Occipital lobe (tissue), 2 donors: Measurements from ENCODE around the gene ARRB2. TPM values are rescaled to one million over a fixed set of nuclear protein-coding genes. Genes with fewer than 3 reads are reported as not detected.
"Not testable (repeated sequence)": the region's sequence is repeated elsewhere in the genome, so short reads cannot be mapped to it uniquely, and the experiment has no call there.

ENCODE experiments used
- DNase-seq: peaks from one replicate; lab custom pipeline; 2025; lab: John Stamatoyannopoulos, UW
- total RNA-seq: library from RNA; depleted of rRNA; stranded (reverse); fragments of >200 nt; gene quantifications from one replicate; pipeline ENCODE4 v1.2.3, GENCODE V29; 2014

The ARRB2 gene
- 10.5 TPM for total RNA-seq

DNA sequence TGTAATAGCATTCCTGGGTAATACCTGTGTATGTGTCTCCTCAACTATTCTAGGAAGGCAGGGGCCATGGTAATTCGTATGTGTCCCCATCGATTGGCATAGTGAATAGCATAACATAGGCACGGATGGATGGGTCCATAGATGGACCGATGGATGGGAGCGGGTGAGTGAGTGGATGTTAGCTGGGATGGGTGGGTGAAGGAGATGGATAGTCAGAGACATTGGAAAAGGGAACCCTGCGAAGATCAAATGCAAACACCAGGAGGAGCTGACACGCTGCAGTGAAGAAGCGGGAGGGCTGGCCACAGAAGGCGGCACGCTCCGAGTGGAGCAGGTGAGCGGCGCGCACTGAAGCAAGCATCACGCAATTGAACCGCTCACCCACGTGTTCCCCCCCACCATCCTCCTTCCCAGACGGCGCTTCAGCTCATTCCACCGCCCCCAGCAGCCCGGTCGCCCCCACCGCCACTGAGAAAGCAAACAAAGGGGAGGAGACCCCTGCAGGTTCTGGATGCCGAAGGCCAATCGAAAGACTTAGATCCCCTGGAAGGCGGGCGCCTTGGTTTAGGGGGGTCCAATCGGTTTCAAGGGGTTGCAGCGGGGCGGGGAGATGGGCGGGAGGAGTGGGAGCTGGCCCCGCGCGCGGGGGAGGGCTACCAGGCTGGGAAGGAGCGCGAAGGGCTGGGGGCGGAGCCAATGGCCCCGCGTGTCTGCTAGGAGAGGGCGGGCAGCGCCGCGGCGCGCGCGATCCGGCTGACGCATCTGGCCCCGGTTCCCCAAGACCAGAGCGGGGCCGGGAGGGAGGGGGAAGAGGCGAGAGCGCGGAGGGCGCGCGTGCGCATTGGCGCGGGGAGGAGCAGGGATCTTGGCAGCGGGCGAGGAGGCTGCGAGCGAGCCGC, at the start of gene ARRB2:
TSS of gene ARRB2 (plus strand) at position 839 of the 899 bp plus-strand sequence. CDS start 90 bp downstream, outside the sequence.
- DNase-seq = peak; percentile 99

DNA sequence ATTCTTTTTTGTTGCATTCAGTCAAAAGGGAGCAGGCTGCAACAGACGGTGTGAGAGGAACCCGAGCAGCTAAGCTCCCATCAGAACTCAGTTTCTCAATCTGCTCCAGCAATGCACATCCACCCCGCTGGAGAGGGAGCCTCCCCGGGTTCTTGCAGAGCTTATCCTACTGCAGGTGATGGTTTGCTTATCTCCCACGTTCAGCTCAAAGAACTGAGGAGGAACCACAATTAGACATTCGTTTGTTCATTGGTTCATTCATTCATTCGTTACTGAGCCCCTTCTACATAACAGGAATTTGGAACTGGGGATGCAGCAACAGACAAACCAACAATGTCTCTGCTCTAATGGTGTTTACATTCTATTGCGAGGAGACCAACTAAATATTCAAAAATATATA, 46.7 kb upstream of the ARRB2 start:
- no peak for DNase-seq

DNA sequence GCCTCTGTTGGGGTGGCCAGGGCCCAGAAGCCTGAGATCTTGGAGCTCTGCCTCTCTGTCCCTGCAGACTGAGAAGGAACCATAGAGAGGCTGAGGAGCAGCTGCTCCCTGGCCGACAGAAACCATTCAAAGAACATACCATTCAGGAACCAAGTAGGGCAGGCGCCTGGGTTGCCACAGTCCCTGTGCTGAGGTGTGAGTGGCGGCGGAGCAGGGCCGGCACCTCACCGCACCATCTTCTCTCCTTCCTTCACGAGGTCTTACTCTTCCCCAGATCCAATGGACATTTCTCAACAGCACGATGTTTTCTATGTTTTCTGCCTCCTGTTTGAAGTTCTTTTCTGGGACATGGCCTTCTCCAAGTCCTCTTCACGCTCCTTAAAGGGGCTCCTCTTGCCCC, 46.2 kb upstream of the ARRB2 start:
- no peak for DNase-seq

DNA sequence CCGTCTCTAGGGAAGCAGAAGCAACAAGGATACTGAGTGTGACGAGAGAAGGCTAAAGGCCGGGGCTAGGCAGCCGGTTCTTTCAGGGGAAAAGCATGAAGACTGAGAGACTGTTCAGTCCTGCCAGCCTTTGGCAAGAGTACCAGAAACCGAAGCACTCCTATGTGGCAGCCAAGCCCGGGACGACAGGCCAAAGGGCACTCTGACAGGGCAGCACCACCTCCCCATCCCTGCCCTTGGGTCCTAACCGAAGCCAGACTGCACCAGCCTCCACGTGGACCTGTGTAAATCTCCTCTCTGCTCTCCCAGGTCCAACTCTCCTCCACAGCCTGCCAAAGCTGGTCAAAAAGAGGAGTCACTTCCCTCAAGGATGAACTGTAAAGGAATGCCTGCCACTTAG, 45.4 kb upstream of the ARRB2 start:
- DNase-seq = no peak

DNA sequence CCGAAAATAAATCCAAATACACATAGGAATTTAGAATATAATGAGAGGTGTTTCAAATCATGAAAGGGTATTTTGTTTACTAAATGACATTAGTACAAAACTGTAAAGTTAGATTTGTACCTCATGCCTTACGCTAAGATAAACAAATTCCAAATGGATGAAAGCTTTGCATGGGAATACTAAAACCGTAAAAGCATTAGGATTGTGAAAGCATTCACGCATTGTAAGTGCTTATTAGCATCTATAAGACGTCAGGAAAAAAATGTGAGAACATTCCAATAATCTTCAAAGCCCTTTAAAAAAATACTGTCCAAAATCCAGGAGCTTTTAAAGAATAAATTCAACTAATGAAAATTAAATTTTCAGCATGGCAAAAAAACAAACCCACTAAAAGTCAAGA, 44.1 kb upstream of the ARRB2 start:
- no peak for DNase-seq

DNA sequence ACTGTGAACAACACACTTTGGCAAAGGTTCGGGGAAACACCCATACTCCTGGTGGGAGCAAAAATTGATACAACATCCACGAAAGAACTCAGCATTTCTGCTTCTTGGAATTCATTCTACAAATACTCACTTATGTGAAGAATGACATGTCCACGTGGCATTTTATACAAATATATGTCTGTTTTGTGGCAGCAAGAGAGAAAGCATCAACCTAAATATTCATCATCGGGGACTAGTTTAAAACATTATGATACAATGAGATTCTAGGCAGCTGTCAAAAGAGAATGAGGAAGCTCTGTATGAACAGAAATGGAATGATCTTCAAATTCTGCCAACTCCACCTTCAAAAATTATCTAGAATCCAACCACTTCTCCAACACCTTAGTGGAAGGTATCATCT, 43.3 kb upstream of the ARRB2 start:
- DNase-seq = no peak

DNA sequence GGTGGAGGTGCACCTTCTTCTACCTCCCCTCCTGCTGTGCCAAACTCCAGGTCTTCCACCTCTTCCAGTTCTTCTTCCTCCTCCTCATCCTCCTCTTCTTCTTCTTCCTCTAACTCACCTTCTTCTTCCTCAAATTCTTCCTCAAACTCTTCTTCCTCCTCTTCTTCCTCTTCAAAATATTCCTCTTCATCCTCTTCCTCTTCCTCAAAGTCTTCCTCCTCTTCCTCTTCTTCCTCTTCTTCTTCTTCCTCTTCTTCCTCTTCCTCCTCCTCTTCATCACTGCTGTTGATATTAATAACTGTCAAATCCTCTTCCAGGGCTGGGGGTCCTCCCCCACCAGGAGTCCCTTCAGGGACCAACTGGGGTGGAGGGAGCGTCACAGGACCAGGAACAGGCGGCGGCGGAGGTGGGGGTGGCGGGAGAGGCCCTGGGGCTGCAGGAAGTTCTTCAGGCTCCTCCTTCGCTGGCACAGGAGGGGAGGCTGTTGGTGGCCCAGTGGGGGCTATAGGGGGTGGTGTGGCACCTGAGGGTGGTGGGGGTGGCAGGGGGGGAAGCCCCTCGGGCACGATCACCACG, 38.3 kb upstream of the ARRB2 start:
- DNase-seq = no peak

DNA sequence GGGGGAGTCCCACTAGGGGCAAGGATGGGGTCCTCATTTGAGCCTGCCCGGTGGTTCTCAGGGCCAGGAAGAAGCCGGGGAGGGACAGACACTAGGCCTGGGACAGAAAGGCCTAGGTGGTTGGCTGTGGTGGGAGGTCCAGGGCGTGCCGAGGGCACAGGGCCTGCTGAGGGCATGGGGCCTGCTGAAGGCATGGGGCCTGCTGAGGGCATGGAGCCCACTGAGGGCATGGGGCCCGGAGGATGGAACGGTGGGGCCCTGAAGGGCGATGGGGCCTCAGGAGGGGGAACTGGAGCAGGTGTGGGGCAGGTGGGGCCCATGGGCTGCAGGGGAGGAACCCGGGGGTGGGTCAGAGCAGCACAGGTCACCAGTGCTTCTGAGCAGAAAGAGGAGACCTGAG, 37.7 kb upstream of the ARRB2 start:
- no peak for DNase-seq

DNA sequence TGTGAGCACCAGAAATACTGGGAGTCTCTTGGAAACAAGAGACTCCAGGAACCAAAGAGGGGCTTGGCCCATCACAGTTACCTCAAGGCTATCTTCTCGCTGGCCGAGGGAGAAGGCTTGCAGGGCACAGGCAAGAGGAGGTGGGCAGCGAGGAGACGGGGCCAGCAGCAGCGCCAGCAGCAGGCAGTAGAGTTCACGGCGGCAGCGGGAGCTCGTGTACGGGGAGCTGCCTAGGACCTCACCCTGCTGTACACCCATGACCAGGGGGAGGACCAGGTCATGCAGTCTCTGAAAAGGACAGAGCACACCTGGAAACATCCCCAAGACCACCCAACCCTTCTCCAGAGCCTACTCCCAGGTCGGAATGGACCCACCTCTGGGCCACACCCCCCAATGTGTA, 37.3 kb upstream of the ARRB2 start:
- DNase-seq = no peak

DNA sequence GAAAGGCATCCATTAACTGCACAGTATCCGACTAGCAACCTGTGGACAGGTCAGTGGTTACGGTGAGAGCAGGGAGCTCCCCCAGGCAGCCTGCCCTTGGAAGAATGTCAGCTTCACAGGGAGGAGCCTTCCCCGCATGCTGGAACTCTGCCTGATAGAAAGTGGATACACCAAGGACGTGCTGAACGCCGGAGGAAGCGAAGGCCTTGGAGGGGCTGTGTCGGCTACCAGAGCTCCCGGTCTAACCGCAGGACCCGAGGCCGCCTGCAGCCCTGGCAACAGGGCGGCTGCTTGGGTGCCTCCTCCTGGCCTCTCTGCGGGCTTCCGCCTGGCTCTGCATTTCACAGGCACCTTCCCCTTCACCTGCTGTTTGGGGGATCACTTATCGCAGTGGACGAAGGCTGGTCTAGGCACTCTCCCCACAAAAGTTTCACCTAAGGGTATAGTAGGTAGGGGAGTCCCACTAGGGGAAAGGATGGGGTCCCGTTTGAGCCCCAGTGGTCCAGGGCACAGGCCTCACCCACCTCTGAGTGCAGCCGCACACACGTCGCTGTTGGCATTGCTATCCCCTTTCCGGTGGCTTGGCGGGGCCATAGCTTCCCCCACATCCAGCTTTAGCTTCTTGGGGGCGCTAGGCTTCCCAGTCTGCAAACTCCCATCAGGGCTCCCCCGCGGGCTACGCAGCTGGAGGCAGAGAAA, 36.3 kb upstream of the ARRB2 start:
- DNase-seq = no peak

DNA sequence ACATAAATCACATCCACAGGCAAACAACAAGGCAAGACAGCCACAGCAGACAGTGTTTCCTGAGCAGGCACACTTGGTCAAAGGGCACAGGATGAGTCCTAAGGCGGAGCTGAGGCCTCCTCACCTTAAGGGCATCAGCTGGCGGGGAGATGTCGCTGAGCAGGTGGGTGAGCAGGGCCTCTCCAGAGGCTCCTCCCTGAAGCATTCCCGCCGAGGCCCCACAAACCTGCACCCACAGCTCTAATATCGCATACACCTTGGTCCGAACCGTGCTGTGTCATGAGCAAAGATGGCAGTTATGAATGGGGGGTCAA, 35.8 kb upstream of the ARRB2 start:
- DNase-seq = no peak

DNA sequence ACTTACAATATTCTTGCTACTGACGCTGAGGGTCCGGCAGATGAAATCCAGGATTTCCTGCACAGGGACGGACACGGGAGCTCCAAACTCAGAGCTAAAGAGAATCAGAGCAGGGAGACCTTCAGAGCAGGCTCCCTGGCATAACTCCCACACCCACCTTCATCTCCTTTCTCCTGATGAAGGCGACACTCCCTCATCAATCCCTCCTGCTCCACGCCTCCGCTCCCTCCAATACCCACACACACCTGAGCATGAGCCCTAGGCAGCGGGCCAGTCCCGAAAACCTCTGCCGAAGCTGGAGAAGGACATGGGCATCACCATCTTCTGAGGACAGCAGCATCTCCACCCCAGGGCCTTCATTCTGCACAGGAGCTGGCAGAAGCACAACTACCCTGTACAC, 34.6 kb upstream of the ARRB2 start:
- no peak for DNase-seq

DNA sequence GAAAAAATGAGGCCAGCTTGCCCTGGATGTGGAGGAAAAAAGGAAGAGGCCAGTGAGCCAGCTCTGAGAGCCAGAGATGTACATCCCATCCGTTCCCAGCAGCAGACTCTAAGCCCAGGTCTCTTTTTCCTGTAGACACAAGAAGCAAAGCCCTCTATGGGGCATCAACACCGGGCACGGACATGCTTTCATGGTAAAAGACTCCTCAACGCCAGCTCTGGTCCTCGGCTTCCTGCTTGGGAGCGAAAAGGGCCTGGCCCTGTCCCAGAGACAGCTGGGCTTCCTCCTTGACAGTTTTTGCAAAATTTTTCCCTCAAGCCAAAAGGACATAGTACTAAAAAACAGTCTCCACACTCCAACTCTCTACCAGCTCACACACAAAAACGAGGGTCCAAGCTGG, 33.6 kb upstream of the ARRB2 start:
- no peak for DNase-seq

DNA sequence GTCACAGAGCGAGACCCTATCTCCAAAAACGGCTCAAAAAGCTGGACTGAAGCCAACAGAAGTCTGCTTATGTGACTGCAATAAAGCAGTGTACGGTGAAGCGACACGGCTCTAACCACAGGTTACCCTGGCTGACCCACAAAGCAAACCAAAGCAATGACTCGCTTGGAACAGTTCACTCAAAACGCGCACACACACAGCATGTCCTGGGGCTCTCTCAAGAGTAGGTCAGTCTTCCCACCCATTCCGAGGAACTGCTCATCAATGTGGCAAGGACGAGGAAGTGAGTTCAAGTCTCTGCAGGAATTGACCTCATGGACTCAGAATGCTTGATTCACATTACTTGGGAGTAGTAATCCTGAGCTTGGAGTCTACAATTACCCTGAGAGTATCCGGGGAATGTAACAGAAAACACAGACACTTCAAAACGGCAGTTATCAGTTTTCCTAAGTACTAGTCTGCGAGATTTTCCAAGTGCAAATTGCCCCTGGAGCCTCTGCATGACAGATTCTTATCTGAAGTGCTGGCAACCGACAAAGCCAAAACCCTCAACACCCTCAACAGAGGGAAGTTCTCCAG, 31.9 kb upstream of the ARRB2 start:
- no peak for DNase-seq

DNA sequence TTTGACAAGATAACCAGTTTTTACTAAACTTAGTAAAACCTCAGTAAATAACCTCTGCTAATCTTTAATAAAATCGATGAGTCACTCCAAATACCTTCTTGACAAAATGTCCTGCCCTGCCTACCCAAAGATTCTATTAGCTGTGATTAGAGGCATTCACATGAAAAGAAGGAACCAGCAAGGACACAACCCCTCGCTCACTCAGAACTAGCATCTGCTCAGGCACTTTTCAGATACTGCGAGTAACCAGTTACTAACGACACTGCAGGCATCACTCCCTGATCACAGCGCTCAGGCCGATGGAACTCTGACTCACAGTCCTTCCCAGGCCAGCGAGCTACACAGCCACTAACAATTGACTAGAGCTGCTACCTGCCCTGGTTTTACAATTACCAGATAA, 30.8 kb upstream of the ARRB2 start:
- no peak for DNase-seq

DNA sequence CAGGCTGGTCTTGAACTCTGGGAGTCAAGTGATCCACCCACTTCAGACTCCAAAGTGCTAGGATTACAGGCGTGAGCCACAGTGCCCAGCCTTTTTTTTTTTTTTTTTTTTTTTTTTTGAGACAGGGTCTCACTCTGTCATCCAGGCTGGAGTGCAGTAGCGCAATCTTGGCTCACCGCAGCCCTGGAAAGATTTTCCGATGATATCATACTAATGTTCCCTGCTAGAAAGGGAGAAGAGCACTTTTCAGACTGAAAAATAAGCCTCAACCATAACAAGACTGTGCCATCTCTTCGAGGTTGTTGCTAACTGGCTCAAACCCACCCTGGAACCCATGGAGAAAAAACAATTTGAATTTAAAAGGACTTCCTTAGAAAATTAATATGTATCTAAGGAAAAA, 26.7 kb upstream of the ARRB2 start:
- not testable (repeated sequence) for DNase-seq

DNA sequence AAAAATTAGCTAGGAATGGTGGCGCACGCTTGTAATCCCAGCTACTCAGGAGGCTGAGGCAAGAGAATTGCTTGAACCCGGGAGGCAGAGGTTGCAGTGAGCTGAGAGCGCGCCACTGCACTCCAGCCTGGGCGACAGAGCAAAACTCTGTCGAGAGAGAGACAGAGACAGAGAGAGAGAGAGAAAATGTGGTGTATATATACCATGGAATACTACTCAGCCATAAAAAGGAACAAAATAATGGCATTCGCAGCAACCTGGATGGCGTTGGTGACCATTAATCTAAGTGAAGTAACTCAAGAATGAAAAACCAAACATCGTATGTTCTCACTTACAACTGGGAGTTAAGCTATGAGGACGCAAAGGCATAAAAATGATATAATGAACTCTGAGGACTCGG, 20.6 kb upstream of the ARRB2 start:
- not testable (repeated sequence) for DNase-seq

DNA sequence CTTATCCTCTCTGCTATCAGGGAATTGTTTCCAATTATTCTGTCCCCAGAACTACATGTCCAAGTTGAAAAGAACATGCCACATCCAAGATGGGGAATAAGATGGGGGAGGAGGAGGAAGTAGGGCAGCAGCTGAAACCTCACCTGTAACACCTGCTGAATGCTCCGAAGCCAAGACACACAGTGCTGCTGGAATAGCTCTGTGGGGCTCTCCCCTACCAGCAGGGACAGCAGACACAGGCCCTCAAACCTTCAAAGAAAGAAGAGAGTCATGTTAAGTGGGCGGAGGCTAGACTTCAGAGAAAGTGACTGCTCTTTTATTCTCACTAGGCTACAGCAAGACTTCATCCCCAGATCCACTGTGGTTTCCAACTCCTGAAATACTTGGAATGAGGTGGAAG, 19.7 kb upstream of the ARRB2 start:
- no peak for DNase-seq

DNA sequence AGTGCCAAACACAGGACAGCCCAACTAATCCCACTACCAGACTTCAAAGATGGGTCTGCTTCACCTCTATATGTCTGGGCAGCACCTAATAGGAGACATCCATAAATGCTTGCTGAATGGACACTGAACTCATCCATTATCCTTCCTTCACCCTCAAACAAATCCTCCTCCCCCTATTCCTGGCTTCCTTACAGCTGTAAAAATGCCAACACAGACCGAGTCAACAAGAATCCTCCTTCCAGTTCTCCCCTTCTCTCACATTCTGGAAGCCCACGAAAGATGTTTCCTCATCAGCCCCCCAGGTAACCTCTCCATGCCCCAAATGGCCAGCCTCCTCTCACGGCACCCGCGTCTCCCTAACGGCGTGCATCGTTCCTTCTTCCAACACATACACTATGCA, 18.7 kb upstream of the ARRB2 start:
- no peak for DNase-seq

DNA sequence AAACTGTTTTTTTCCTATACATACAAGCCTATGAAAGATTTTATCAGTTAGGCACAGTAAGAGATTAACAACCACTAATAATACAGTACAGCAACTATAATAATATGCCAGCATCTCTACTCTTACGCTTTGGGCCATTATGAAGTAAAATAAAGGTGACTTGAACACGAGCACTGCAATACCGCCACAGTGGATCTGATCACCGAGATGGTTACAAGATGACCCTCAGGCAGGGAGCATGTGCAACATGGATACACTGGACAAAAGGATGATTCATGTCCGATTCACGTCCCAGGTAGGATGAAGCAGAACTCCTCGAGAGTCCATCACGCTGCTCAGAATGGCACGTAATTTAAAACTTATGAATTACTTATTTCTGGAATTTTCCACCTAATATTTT, 17.0 kb upstream of the ARRB2 start:
- DNase-seq = no peak

DNA sequence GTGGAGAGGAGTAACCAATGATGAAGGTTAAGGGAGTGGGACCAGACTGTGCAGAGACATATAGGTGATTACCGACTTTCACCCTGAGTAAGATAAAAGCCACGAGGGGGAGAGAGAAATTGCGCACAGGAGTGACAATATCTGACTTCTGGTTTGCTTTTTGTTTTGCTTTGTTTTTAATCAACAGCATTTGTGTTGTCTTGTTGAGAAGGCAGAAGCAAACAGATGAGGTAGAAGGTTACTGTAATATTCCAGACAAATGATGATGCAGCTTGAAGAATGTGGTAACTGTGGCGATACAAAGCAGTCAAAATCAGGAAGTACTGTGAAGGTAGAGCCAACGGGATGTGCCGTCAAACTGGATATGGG, 14.0 kb upstream of the ARRB2 start:
- no peak for DNase-seq

DNA sequence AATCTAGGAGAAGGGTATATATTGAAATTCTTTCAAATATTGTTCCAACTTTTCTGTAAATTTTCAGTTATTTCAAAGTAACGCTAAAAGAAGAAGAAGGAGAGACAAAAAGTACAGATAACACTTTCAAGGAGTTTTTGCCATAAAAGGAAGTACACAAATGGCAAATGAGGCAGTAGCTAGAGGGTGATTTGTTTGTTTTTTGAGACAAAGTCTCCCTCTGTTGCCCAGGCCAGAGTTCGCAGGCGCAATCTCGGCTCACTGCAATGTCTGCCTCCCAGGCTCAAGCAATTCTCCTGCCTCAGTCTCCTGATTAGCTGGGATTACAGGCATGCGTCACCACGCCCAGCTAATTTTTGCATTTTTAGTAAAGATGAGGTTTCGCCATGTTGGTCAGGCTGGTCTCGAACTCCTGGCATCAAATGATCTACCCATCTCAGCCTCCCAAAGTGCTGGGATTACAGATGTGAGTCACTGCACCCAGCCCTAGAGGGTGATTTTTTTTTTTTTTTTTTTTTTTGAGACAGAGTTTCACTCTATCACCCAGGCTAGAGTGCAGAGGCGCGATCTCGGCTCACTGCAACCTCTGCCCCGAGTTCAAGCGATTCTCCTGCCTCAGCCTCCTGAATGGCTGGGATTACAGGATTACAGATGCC, 10.9 kb upstream of the ARRB2 start:
- DNase-seq = not testable (repeated sequence)
